DMS153 treated with DMSO at 0.1 percent for 48 hours (cell line): ENCODE measurements around the gene PPM1H.
"Not testable (repeated sequence)": the region's sequence is repeated elsewhere in the genome, so short reads cannot be mapped to it uniquely, and the experiment has no call there.

Experiments used
- DNase-seq: peaks from one replicate; lab custom pipeline; 2025; ENCODE audit not compliant: unreplicated experiment; lab: John Stamatoyannopoulos, UW

The PPM1H gene

GRCh38 chr12:62739266-62740015, 195.5 kb downstream of the PPM1H start:
- DNase-seq = no peak

DNA sequence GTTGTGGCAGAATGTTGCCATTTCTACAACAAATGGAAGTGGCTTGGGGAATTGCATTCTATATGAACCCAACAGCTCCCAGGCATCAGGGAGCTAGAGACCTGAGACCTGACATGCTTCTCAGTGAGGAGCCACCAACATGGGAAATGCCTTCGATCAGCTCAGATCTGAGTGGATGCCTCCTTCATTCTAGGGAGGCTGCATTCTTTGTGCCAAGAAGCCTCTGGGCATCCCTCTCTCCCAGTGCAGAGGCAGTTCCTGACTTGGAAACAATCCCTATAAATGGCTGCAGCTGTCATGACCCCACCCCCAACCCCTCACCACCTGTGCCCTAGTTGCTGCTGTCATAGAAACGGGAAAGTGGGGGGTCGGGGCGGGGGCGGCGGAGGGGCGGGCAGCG, 196.3 kb downstream of the PPM1H start:
- no peak for DNase-seq

GRCh38 chr12:62738105-62738504, 196.8 kb downstream of the PPM1H start:
- DNase-seq = no peak

- no peak for DNase-seq
These were observed 197.3 kb downstream of the PPM1H start for GRCh38 chr12:62737615-62738014.

- DNase-seq = no peak
These were observed 197.8 kb downstream of the PPM1H start for GRCh38 chr12:62737188-62737587.

DNA sequence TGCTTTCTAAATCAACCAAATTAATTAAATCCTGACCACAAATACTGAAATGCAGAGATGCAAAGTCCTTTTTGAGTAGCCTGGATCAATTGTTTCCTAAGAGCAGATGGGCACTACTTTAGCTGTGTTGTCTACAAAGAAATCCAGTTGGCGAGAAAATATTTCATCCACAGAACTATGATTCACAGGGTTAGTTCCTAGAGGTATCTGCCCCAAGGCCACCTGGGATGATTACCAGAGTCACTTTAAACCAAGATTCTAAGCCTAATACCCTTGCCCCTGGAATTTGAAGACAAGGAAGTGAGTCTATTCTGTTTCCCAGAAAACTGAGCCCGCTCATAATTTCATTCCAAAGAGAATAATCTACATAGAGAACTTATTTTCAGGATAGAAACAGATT, 198.4 kb downstream of the PPM1H start:
- DNase-seq = no peak

DNA sequence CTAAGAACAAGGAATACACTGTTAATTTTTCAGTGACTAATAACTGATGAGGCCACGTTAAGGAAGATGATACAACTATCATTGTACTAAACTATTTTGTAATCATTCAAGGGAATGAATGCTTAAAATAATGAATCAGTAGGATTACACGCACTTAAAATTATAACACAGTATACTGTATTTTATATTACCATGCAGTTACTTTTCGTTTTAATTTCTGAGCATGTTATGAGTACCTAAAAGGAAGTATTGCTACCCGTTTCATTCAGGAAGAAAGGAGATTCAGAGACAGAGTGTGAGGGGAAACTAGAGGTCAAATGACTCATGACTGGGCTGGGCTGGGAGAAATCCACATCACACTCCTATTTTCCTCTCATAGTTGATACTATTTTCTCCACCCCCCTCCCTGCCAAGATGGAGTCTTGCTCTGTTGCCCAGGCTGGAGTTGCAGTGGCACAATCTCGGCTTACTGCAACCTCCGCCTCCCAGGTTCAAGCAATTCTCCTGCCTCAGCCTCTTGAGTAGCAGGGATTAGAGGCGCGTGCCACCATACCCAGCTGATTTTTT, 202.0 kb downstream of the PPM1H start:
- no peak for DNase-seq

DNA sequence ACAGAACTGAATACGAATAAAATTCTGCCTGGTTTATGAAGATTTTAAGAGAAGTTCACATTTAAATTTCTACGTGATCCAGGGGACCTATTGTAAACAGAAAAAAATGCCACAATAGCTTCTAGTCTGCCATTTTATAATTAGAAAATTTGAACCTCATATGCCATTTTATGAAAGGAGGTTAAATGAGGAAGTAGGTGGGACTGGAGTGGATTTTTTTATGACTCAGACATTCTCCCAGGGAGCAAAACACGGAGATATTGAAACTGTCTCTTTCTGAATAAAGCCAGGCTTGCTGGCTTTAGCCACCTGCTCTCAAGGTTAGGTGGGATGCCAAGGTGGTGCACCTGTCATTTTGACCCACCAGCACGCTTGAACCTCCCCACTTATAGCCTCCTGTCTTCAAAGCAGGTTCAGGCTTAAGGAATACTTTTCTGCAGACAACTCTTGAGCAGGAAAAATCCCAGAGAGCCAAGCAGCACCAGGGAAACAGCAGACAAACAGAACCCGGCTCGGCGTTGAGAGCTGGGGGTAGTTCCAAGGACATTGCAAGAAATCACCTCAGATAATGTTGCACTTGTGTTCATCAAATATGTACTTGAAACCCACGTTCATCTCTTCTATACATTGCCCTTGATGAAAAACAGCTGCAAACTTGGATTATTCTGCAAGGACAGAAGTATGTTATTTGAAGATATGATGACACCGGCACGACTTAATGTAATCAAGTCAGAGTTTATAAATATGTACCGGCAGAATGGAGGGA, 203.7 kb downstream of the PPM1H start:
- no peak for DNase-seq

DNA sequence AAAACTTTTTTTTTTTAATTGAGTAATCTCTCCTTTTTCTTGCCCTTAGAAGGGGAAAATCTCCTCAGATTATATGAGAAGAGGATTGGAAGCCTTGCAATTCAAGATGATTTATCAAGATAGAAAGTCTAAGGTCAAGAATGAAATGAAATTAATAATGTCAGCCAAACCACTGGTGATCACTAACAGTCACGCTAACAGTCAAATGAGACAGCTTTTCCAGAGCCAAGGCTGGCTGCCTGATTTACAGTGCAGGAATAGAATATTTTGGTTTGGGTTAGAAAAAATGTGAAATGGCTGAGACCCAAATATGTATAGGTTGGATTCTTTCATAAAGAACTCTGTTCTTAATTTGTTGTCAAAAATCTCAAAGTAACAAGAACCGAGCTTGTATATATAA, 204.3 kb downstream of the PPM1H start:
- DNase-seq = no peak

DNA sequence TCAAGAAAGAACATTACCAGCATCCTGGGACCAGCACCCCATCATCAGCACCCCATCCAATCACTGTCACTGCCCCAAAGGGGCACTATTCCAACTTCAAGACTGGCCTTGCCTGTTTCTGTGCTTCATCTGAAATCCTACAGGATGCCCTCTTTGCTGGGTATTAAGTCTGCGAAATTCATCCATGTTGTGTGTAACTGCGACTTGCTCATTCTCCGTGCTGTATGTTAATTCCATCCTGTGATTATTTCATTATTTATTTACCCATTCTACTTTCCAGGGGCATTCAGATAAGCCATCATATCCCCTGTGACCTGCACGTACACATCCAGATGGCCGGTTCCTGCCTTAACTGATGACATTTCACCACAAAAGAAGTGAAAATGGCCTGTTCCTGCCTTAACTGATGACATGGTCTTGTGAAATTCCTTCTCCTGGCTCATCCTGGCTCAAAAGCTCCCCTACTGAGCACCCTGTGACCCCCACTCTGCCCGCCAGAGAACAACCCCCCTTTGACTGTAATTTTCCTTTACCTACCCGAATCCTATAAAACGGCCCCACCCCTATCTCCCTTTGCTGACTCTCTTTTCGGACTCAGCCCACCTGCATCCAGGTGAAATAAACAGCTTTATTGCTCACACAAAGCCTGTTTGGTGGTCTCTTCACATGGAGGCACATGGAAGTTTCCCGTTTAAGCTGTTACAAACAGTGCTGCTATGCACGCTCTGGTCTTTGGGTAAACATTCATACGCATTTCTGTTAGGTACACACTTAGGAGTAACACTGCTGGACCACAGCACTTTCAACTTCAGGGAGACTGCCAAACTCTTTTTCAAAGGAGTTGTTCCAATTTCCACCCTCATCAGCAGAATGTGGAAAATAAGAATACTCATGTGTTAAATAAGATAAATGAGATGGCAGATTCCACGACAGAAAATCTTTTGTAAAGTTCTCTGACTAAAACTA, 205.1 kb downstream of the PPM1H start:
- not testable (repeated sequence) for DNase-seq

- no peak for DNase-seq
These were observed 206.2 kb downstream of the PPM1H start for GRCh38 chr12:62728741-62729140.

DNA sequence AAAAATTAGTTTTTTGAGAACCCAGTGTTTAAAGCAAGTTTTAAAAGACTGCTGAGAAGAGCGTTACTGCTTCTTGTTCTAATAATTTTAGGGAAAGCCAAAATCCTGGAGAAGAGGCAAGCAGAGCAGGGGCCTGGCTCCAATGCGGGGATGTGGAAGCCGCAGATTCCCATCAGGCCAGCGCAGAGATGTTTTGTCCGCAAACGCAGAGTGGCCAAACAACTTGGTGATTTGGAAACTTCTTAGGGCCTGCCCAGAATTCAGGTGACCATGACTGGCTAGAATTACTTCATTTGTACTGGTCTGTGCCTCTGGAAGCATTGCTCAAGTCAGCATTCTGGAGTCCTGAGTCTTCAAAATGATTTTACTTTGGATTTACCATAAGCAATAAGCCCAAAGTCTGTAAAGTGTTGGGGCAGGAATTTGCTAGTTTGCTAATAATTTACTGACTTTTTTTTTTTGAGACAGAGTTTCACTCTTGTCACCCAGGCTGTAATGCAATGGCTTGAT, 208.4 kb downstream of the PPM1H start:
- no peak for DNase-seq

DNA sequence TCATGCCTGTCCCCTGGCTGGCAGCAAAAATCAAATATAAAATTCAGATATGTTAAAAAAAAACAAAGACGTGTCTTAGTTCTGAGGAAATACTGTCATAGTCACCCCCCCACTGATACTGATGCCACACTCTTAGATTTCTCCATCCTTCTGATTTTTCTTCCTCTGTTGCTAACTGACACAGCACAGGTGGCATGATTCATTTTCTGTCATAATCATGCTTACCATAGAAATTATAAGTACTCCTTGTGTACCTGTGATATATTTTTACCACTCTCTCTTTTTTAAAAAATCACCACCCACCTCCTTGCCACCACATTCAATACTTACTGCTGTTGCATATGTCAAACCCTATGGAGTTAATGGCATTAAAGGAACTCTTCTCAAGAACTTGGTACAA, 209.2 kb downstream of the PPM1H start:
- no peak for DNase-seq

DNA sequence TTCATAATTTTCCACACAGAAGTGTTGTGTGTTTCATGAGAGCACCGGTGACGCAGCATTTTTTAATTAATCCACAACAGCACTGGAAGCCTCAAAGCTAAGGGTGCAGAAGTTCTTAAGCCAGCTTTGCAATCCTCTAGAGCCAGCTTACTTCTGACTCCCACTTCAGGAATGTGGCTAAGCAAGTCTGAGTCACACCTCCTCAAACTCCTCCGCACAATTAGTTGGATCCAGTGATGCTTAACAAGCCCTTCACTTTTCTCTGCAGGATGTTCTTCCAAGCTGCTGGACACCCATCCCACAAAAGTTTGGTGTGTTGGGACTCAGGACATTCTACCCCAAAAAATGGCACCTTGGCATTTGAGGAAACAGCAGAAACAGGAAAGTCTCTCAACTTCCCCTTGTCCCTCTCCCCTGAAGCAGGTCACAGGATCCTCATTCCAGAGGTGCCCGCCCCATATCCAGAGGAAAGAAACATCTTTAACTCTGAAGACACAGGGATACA, 210.0 kb downstream of the PPM1H start:
- DNase-seq = no peak

- DNase-seq = no peak
These were observed 210.7 kb downstream of the PPM1H start for GRCh38 chr12:62724285-62724684.

DNA sequence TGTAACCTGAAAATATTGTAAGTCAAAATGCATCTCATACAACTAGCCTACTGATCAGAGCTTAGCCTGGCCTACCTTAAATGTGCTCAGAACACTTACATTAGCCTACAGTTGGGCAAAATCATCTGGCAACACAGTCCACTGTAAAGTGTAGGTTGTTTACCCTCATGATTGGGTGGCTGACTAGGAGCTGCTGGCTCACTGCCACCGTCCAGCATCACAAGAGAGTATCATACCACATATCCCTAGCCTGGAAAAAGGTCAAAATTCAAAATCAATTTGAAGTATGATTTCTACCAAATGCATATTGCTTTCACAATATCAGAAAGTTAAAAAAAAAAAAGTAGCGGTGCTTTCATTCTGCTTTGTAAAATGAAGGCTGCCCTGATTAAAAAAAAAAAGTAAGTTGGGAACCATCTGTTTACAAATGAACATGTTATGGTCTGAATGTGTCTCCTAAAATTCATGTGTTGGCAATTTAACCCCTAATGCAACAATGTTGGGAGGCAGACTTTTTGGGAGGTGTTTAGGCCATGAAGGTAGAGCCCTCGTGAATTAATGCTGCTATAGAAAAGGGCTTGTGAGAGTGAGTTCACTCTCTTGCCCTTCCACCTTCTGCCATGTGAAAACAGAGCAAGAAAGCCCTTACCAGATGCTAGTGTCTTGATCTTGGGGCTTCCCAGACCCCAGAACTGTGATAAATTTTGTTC, 211.8 kb downstream of the PPM1H start:
- no peak for DNase-seq

GRCh38 chr12:62720661-62721330, 214.2 kb downstream of the PPM1H start:
- DNase-seq = peak; percentile 80

DNA sequence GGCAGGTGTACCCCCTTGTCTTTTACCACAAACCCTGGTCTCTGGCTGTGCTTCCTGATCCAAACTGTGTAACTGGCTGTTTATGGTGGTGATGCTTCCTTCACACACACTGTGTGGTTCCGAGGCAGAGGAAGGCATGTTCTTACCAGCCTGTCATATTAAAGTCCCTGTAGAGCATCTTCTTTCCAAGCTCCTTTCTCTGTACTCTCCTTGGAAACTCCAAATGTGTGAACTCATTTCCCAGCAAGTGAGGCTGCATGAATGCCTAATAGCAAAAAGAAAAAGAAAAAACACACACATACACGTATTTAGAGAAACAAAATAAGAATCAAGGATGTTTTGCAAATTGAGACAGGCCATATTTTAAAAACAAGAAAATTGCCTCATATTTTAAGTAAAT, 214.9 kb downstream of the PPM1H start:
- DNase-seq = no peak

DNA sequence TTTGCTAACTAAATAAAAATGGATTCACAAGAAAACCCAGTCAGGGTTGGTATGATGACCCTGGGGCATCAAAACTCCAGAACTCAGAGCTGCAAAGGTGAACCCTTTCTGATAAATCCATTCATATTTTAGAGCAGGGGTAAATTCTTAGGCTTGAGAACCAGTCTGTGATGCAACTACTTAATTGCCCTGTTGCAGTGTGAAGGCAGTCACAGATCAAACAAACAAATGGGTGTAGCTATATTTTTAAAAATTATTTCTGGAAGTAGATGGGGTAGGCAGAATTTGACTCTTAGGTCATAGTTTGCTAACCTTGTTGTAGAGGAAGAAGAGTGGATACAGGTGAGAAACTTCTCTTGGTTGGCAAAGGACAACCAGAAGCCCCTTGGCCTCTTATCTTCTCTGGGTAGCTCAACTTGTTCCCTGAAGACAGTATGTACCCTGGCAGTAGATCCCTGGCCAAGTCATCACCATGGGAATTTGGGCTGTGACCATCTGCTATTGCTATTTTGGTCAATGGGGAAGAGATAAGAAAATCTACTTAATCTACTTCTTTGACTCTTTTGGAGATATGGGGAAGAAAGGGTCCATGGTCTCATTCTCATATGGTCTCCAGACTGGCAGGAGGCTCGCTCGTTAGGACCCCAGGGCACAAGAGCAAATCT, 216.1 kb downstream of the PPM1H start:
- DNase-seq = no peak
